Tibial nerve (tissue), 4 donors: Measurements from ENCODE around the gene FLNC.

Source experiments
- EP300 ChIP-seq, 2 donors: sonication (generic); formaldehyde crosslinking; IDR thresholded peaks; one replicate each; pipeline ENCODE4 v1.6.1; 2017; ENCODE audit warnings: antibody characterized with exemption in 2 of 2, mild to moderate bottlenecking in 1 of 2
- POLR2A ChIP-seq, 2 donors: fragments of 450-650 bp; IDR thresholded peaks; one replicate each; pipeline ENCODE4 v1.6.1; 2017; ENCODE audit warnings: antibody characterized with exemption in 2 of 2, mild to moderate bottlenecking in 2 of 2, moderate library complexity in 2 of 2
- TF ChIP-seq, protein P1 (sequence below), 5 experiments: fragments of 200-600 bp in 3 of 5; fragments of 450-650 bp in 2 of 5; sonication (generic) in 3 of 5; IDR thresholded peaks; one replicate each; pipeline ENCODE4 v1.5.1; 2016 to 2019; ENCODE audit warnings: antibody characterized with exemption in 5 of 5, mild to moderate bottlenecking in 3 of 5, moderate library complexity in 2 of 5

DNA sequence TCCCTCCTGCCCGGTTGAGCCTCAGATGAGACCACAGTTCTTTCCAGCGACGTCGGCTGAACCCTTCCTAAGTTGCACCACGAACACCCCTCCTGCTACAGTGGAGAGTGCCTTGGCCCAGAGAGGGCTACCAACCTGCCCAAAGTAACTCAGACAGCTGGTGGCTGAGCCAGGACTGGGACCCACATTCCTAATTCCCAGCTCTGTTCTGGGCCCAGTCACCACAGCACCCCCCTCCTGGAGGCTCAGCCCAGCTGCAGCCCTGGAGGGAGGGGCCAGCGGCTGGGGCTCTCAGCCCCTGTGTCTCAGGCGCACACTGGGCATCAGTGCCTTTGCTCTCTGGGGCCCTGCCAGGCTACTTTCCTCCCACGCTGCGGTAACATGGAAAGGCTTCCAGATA lies 43.0 kb downstream of the FLNC start:
- TF ChIP-seq POLR2A (IDR thresholded peaks at IDR 0.05) (no peak), EP300 (IDR thresholded peaks at IDR 0.05) (no peak)
- TF ChIP-seq, protein P1, sequence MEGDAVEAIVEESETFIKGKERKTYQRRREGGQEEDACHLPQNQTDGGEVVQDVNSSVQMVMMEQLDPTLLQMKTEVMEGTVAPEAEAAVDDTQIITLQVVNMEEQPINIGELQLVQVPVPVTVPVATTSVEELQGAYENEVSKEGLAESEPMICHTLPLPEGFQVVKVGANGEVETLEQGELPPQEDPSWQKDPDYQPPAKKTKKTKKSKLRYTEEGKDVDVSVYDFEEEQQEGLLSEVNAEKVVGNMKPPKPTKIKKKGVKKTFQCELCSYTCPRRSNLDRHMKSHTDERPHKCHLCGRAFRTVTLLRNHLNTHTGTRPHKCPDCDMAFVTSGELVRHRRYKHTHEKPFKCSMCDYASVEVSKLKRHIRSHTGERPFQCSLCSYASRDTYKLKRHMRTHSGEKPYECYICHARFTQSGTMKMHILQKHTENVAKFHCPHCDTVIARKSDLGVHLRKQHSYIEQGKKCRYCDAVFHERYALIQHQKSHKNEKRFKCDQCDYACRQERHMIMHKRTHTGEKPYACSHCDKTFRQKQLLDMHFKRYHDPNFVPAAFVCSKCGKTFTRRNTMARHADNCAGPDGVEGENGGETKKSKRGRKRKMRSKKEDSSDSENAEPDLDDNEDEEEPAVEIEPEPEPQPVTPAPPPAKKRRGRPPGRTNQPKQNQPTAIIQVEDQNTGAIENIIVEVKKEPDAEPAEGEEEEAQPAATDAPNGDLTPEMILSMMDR (IDR thresholded peaks at IDR 0.05) = no peak
